Sigmoid colon (tissue), 7 donors: Measurements from ENCODE around the gene SYT9. TPM values are rescaled to one million over a fixed set of nuclear protein-coding genes. Genes with fewer than 3 reads are reported as not detected.

Experiments used
- DNase-seq: peaks from one replicate; pipeline ENCODE4 v3.0.0-alpha.2; 2019
- H3K27ac ChIP-seq, 4 donors: fragments of 200-600 bp; sonication (generic); one replicate each; pipeline ENCODE4 v1.5.1; 2016 to 2019; ENCODE audit warnings: mild to moderate bottlenecking in 1 of 4
- H3K27me3 ChIP-seq, 3 donors: fragments of 200-600 bp; sonication (generic); one replicate each; pipeline ENCODE4 v1.5.1; 2019; ENCODE audit warnings: mild to moderate bottlenecking in 1 of 3
- H3K36me3 ChIP-seq, 4 donors: fragments of 200-600 bp; sonication (generic); one replicate each; pipeline ENCODE4 v1.5.1; 2016 to 2019
- H3K4me1 ChIP-seq, 4 donors: fragments of 200-600 bp; sonication (generic); one replicate each; pipeline ENCODE4 v1.5.1; 2017 to 2019
- H3K4me3 ChIP-seq, 4 donors: fragments of 200-600 bp; sonication (generic); one replicate each; pipeline ENCODE4 v1.5.1; 2017 to 2019; ENCODE audit warnings: mild to moderate bottlenecking in 2 of 4, moderate library complexity in 1 of 4
- H3K9me3 ChIP-seq, 4 donors: fragments of 200-600 bp in 3 of 4; sonication (generic) in 3 of 4; one replicate each; pipeline versions ENCODE4 v1.5.1 to v1.6.1; 2013 to 2019
- CTCF ChIP-seq, 4 experiments: fragments of 450-650 bp in 3 of 4; fragments of 200-600 bp in 1 of 4; IDR thresholded peaks; one replicate each; pipeline ENCODE4 v1.5.1; 2016 to 2019; ENCODE audit warnings: antibody characterized with exemption in 4 of 4, mild to moderate bottlenecking in 3 of 4, moderate library complexity in 2 of 4
- EP300 ChIP-seq, 4 donors: sonication (generic); formaldehyde crosslinking; IDR thresholded peaks; one replicate each; pipeline ENCODE4 v1.6.1; 2017; ENCODE audit warnings: antibody characterized with exemption in 4 of 4
- POLR2A ChIP-seq, 2 donors: fragments of 450-650 bp; IDR thresholded peaks; one replicate each; pipeline ENCODE4 v1.6.1; 2016; ENCODE audit warnings: antibody characterized with exemption in 2 of 2, mild to moderate bottlenecking in 2 of 2, moderate library complexity in 2 of 2
- POLR2AphosphoS5 ChIP-seq, 4 donors: sonication (generic); formaldehyde crosslinking; IDR thresholded peaks; one replicate each; pipeline ENCODE4 v1.6.1; 2017; ENCODE audit warnings: antibody characterized with exemption in 4 of 4
- WGBS, 2 donors: extraction: QIAGEN DNeasy Blood & Tissue Kit; methylation state at CpG; one replicate each; pipeline ENCODE4 v1.1.7; 2013; 5-methylcytosine and 5-hydroxymethylcytosine counted together
- intact Hi-C: fragments of 100-400 bp; cut with DNase I; formaldehyde crosslinking; loops from one replicate; pipeline ENCODE4 v1.15.1; 2023
- polyA plus RNA-seq, 3 donors: library from polyadenylated mRNA; stranded (reverse); fragments of 200-250 nt; gene quantifications; one replicate each; pipeline ENCODE4 v1.2.3, GENCODE V29; 2013
- total RNA-seq, 4 donors: library from RNA; depleted of rRNA; stranded (reverse); fragments of >200 nt; gene quantifications; one replicate each; pipeline ENCODE4 v1.1.0, GENCODE V29; 2016
- donor health status: healthy with polysubstance abuse.
- donor health status: Bipolar disorder and iron deficiency.
- donor health status: healthy.

The SYT9 gene
- total and polyA plus RNA-seq, 7 donors = 0.16 to 1.1 (median 0.28) TPM; not detected in 2

GRCh38 chr11:7444091-7444981 is 192.6 kb downstream of the SYT9 start:
- no peak overlapping the region for H3K27ac ChIP-seq
- H3K4me1 ChIP-seq = no peaks in the 10 kb centered on the region
- H3K4me3 ChIP-seq = no peak overlapping the region
- DNase-seq = no peak
- H3K36me3 ChIP-seq = no peaks in the 10 kb centered on the region
- intact Hi-C loops = no loop called here
- TF ChIP-seq CTCF (IDR thresholded peaks at IDR 0.05) (no peak), POLR2AphosphoS5 (IDR thresholded peaks at IDR 0.05) (no peak), EP300 (IDR thresholded peaks at IDR 0.05) (no peak), POLR2A (IDR thresholded peaks at IDR 0.05) (no peak)
- no peaks in the 10 kb centered on the region for H3K27me3 ChIP-seq
- 76 to 84% methylated on average over 6 of the region's 6 CpGs for WGBS, 2 donors
- no peaks in the 10 kb centered on the region for H3K9me3 ChIP-seq

- Histone ChIP-seq H3K4me3 (no peak overlapping the region), H3K36me3 (no peaks in the 10 kb centered on the region), H3K9me3 (no peaks in the 10 kb centered on the region), H3K4me1 (no peaks in the 10 kb centered on the region), H3K27ac (no peak overlapping the region), H3K27me3 (no peaks in the 10 kb centered on the region)
- TF ChIP-seq POLR2A (IDR thresholded peaks at IDR 0.05) (no peak), EP300 (IDR thresholded peaks at IDR 0.05) (no peak), POLR2AphosphoS5 (IDR thresholded peaks at IDR 0.05) (no peak), CTCF (IDR thresholded peaks at IDR 0.05) (no peak)
- intact Hi-C loops = no loop called here
- no peak for DNase-seq
- 91 to 93% methylated on average over 5 of the region's 5 CpGs for WGBS, 2 donors
These were observed 193.9 kb downstream of the SYT9 start for GRCh38 chr11:7445564-7445963.

- Histone ChIP-seq H3K36me3 (no peaks in the 10 kb centered on the region), H3K4me1 (no peaks in the 10 kb centered on the region), H3K9me3 (no peaks in the 10 kb centered on the region), H3K4me3 (no peak overlapping the region), H3K27ac (no peak overlapping the region), H3K27me3 (no peaks in the 10 kb centered on the region)
- no peak for DNase-seq
- intact Hi-C loops = no loop called here
- no peak for TF ChIP-seq EP300 (IDR thresholded peaks at IDR 0.05)
- no peak for TF ChIP-seq POLR2A (IDR thresholded peaks at IDR 0.05)
- TF ChIP-seq POLR2AphosphoS5 (IDR thresholded peaks at IDR 0.05) = no peak
- TF ChIP-seq CTCF (IDR thresholded peaks at IDR 0.05) = no peak
- WGBS, 2 donors = 92 to 96% methylated on average over 12 of the region's 12 CpGs
These were observed 196.5 kb downstream of the SYT9 start for GRCh38 chr11:7448201-7448600.

- no peaks in the 10 kb centered on the region for H3K27me3 ChIP-seq
- H3K27ac ChIP-seq = no peak overlapping the region
- DNase-seq = no peak
- H3K4me1 ChIP-seq = no peaks in the 10 kb centered on the region
- no peak overlapping the region for H3K4me3 ChIP-seq
- WGBS, 2 donors = 91 to 92% methylated on average over 3 of the region's 3 CpGs
- H3K36me3 ChIP-seq = no peaks in the 10 kb centered on the region
- H3K9me3 ChIP-seq = no peaks in the 10 kb centered on the region
- intact Hi-C loops = no loop called here
- TF ChIP-seq CTCF (IDR thresholded peaks at IDR 0.05) (no peak), POLR2A (IDR thresholded peaks at IDR 0.05) (no peak), POLR2AphosphoS5 (IDR thresholded peaks at IDR 0.05) (no peak), EP300 (IDR thresholded peaks at IDR 0.05) (no peak)
These were observed 197.6 kb downstream of the SYT9 start for GRCh38 chr11:7449211-7449840.
